Hindlimb muscle (tissue), 1 donor: ENCODE measurements around the gene IGFL3. TPM values are rescaled to one million over a fixed set of nuclear protein-coding genes. Genes with fewer than 3 reads are reported as not detected.
"Not testable (repeated sequence)": the region's sequence is repeated elsewhere in the genome, so short reads cannot be mapped to it uniquely, and the experiment has no call there.

Experiments used
- DNase-seq: peaks from one replicate; pipeline ENCODE4 v3.0.0-alpha.2; 2013
- polyA plus RNA-seq: library from polyadenylated mRNA; unstranded; fragments of 120-200 nt; gene quantifications from one replicate; pipeline ENCODE4 v1.2.1, GENCODE V29; 2013; ENCODE audit not compliant: insufficient read length

The IGFL3 gene
- not detected for polyA plus RNA-seq

DNA sequence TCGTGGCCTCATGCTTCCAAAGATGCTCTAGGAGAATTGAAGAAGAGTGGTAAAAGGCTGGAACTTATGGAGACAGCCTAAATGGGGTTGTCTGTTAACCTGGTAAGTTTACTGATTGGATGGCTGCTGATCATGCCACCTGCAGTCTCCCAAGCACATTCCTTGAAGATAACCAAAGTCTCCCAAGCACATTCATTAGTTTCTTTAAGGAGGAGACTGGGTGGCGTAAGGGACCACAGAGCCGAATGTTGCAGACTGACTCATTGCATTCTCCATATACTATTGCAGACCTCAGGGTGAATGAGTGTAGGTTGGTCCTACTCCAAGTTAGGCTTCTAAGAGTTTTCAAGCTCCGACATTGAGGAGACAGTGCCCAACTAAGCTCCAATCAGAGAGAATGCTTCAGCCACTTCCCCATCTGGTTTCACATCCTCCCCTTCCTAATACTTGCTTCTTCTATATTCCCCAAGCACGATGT lies at the start of gene IGFL3:
TSS of gene IGFL3 (minus strand) at position 51 of the 478 bp plus-strand sequence. CDS start at position 12, 39 bp downstream.
- no peak for DNase-seq

DNA sequence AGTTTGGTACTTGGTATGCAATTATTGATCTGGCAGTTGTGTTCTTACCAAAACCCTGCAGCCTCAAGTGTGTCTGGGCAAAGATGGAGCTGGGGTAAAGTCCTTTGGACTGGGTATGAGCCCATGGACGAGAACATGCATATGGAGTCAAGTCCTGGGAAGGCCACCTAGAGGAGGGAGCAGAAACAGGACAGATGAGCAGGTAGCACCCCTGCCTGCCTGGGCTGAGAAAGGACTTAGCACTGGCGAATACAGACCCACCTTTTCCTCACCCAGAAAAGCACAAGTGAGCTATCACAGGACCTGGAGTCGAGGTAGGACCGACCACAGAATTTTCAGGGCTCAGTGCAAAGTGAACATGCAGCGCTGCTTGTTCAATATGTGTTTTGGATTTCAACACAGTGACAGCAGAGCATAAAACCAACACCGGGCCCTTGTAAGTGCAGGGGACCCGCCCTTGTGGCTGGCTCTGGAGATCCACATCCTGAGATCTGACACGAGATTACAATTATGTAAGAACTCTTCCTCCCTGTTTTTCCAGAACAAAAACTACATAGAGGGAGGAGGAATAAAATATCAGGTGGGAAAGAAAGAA lies 49.5 kb upstream of the IGFL3 start:
- no peak for DNase-seq

DNA sequence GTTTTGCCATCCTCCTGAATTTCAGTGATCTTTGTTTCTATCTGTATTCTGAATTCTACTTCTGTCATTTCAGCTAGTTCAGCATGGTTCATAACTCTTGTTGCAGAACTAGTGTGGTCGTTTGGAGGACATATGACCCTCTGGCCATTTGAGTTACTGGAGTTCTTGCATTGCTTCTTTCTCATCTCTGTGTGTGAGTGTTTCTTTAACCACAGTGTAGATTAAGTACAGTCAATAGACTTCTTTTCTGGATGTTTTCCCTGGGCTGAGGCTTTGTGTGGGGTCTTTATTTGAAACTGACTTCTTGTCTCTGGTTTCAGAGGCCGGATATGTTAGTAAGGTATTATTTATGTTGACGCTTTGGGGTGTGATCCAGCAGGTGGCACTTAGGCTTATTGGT lies 38.2 kb upstream of the IGFL3 start:
- no peak for DNase-seq

DNA sequence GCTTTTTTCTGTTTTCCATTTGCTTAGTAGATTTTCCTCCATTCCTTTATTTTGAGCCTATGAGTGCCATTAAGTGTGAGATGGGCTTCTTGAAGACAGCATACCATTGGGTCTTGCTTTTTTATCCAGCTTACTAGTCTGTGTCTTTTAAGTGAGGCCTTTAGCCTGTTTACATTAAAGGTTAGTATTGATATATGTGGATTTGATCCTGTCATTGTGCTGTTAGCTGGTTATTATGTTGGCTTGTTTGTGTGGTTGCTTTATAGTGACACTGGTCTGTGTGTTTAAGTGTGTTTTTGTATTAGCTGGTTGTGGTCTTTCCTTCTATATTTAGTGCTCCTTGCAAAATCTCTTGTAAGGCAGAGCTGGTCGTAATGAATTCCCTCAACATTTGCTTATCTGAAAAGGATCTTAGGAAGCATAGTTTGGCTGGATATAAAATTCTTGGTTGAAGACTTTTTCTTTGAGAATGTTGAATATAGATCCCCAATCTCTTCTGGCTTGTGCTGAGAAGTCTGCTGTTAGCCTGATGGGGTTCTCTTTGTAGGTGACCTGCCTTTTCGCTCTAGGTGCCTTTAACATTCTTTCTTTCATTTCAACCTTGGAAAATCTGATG lies 37.3 kb upstream of the IGFL3 start:
- DNase-seq, result not testable (repeated sequence)

DNA sequence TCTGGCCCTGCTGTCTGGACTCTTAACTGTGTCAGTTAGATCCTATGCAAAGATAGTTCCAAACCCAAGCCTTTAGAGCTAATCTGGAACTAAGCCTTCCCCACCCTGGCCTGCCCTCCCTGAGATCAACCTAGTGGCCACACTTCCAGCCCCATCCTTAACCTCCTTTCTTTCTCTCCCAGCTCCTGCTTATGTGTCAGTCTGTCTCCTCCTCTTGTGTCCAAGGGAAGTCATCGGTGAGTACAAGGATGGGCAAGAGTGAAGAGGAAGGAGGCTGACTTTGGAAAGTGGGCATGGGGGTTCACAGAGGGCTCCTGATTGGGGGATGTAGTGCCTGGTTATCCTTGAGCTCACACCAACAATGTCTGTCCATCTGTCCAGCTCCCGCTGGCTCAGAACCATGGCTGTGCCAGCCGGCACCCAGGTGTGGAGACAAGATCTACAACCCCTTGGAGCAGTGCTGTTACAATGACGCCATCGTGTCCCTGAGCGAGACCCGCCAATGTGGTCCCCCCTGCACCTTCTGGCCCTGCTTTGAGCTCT lies 35.8 kb upstream of the IGFL3 start:
- DNase-seq, result no peak

DNA sequence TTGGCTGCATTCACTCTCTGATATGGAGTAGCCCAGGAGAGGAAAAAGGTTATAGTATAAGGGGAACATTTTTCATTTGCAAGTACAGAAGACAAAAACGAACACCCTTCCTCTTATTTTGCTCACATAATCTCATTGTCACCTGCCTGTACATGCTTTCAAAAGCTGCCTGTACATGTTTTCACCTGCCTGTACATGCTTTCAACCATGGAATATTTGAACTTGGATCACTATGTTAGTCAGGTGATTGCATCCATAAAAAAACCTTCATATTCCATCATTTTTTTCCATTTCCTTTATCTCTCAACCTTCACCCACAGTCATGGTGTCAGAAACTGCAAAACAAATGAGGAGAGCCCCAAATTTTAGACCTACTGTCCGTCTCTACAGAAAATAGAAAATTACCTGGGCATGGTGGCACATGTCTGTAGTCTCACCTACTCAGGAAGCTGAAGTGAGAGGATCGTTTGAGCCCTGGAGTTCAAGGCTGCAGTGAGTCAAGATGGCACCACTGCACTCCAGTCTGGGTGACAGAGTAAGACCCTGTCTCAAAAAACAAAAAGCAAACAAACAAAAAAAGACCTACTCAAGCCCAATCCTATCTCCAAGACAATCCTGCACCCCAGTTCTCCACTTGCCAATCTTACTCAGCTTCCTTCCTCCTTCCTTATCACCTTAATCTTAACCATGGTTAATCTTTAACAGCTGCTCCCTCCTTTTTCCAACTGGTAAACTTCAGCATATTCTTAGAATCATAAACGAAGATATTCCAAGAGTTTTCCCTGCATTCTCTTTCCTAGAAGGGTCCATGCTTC lies 35.1 kb upstream of the IGFL3 start:
- DNase-seq, result no peak

DNA sequence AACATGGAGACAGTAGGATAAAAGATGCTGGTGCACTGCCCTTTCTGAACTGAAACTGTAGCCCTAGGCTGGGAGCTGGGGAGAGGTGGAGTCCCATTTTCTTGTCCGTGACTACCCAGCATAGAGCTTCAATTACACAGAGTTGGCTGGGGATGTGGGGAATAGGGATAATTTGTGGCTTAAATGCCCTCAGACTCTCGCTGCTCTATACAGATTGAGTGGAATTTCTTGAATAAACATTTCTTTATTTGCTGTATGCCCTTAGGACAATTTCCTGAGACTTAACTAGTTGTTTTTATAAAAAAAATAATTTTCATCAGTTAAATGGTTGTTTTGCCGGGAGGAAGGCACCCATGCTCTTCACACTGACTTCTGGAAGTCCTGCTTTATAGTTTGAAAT lies 30.7 kb upstream of the IGFL3 start:
- no peak for DNase-seq

DNA sequence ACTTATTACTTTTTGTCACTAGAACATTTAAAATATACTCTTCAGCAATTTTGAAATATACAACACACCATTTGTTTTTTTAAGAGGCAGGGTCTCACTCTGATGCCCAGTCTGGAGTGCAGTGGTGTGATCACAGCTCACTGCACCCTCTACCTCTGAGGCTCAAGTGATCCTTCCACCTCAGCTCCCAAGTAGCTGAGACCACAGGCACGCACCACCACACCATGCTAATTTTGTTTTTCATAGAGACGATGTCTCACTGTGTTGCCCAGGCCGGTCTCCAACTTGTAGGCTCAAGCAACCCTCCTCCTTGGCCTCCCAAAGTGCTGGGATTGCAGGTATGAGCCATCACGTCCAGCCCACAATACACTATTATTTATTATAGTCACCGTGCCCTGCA lies 26.1 kb upstream of the IGFL3 start:
- DNase-seq, result no peak

DNA sequence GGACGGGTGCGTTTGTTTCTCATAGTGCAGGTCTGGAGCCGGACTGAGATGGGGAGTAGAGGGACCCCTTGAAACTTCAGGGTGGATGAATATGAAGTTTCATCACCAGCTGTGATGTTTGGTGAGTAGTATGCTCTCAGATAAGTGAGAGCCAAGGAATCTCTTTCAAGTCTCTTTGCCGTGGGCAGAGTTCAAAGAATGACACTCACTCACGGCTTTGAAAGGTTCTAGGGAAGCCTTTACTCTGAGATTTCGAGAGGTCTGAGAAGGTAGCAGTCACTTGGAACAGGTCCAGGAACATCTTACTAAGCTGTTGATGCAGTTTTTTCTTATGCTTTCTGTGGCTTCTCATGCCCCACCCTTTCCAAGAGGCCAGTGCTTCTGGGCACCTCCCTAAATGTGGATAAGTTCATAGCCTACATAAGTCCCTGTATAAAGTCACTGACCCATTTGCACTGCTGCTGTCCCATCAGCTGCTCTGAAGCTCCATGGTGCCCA lies 23.4 kb upstream of the IGFL3 start, which contains the start of gene IGFL2:
TSS of gene IGFL2 (plus strand) at position 448 of the 498 bp plus-strand sequence. CDS start at position 489, 41 bp downstream.
- DNase-seq, result no peak

DNA sequence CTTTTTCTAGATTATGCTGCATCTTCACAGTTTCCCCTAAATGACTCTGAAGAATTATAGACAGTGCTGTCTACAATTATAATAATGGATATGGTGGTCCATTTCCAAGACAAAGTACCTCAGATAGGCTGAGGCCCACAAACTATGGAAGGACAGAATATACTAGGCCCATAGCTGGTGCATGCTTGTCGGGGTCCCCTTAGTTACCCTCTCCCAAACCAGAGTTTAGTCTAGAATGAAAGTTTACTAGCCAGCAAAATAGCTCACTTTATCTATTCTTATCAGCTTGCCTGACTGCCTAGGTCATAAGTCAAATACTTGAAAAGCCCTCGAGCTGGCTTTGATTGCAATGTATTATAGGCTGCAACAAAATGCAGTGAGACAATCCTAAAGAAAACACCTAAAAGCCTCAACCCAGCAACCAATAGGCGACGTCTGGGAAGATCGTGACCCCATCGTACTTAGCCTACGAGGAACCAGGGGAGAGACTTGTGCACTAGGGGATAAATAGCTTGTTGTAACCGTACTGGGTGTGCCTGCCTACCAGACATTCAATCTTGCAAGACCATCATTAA lies 22.8 kb upstream of the IGFL3 start:
- DNase-seq, result no peak

DNA sequence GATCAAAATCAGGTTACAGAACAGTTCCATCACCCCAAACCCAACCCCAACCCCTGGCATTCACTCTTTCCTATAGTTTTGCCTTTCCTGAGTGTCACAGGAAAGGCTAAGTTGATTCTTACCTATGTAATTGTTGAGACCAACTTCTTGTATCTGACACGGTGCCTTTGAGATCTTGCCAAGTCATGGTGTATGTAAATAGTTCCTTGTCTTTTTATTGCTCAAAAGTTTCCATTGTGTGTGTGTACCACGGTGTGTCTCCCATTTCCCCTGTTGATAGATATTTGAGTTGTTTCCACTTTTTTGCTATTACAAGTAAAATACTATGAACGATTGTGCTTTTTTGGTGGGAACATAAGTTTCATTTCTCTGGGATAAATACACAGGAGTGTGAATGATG lies 20.3 kb upstream of the IGFL3 start:
- no peak for DNase-seq

DNA sequence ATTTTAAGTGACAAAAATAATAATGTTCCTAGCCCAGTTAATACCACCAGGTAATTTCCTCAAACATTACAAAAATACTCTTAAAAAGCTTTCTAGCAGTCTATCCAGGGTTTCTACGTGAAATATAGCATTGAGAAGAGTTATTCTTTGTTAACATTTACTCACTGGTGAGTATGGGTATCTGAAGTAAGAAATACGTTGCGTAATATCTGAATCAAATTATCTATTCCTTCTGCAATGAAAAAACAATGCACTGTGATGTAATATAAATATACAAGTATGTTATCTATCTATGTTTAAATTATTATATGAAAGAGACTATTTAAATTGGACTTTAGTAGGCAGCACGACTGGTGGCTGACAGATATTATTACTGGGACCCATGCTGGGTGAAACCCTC lies 17.8 kb upstream of the IGFL3 start:
- DNase-seq, result no peak

DNA sequence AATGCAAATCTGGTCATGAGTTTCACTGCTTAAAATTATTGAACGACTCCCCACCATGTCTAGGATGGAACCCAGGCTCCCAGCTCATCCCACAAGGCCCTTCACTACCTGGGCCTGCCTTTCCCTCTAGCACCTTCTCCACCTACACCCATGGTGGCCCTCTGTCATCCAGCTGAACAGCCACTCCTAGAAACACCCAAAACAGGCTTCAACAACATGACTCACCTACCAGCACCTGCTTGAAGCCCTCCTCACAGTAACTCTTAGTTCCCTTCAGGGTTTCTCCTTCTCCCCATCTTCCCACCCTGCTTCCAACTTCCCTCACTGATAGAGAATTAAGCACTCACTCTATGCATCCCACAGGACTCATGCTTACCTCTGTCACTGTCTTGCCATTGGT lies 16.9 kb upstream of the IGFL3 start:
- DNase-seq, result no peak

DNA sequence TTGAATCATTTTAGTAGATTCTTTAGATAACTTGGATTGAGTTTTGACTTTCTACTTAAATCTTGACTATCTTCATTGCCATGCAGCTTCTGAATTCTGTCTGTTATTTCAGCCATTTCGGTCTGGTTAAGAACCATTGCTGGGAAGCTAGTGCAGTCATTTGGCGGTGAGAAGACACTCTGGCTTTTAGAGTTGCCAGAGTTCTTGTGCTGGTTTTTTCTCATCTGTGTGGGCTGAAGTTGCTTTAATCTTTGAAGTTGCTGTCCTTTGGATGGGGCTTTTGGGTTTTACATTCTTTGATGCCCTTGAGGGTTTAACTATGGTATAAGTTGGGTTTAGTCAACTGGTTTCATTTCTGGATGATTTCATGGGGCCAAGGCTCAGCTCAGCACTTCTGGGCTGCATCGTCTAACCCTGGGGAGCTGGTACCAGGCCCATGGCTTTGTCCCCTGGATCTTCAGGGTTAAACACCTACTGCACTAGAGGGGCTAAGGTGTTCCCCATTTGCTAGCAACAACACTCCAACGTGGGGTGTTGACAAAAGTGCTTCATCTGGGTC lies 13.5 kb upstream of the IGFL3 start:
- no peak for DNase-seq

DNA sequence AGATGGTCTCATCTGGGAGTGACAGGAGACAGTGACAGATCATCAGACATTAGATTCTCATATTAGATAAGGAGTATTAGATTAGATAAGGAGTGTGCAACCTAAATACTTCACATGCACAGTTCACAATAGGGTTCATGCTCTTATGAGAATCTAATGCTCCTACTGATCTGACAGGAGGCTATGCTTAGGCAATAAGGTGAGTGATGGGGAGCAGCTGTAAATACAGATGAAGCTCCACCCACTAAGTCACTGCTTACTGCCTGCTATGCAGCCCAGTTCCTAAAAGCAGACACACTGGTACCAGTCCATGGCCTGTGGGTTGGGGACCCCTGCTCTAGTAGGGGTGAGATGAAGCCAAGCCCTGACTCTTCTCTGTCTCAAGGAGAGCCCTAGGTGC lies 10.0 kb upstream of the IGFL3 start:
- no peak for DNase-seq

DNA sequence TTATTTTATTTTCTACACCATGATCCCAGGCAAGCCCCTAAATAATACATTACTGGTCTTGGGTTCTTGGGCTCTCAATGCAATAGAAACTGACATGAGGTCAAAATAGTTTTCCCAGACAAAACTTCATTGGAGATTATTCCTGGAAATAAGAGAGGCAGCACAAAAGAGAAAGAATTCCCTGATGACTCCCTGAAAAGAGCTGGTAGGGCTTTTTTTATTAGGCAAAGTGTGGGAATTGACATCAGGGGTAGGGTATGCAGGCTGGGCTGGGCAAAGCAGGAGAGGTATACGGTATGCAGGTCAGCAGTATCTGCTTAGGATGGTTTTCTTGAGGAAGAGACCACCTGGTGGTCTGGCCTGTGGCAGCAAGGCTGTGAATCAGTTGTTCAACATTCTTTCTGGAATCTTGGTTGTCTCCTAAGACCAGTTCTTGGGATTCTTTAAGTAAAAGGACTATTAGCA lies 9.3 kb upstream of the IGFL3 start:
- DNase-seq, result no peak

DNA sequence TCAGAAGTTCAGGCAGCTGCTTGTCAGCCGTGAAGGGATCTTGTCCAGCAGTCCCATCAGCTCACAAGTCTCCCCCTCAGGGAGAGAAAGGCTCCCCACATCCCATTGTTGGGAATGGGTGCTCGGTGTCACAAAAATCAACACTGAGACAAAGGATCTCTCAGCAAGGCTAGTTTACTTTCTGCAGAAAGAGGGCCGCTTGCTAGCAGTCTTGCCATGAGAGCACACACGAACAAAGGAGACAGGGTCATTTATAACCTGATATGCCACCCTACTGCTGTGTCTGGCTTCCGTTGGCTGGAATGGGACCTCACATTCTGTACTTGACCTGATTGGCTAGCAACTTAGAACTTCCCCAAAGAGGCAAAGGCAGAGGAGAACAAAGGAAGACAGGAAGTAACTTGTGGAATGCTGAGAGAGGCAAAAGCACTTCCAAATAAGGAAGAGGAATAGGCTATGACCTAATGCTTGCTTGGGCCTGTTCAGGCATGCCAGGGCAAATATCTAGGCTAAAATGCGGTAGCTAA lies 8.7 kb upstream of the IGFL3 start:
- peak; percentile 7 for DNase-seq

DNA sequence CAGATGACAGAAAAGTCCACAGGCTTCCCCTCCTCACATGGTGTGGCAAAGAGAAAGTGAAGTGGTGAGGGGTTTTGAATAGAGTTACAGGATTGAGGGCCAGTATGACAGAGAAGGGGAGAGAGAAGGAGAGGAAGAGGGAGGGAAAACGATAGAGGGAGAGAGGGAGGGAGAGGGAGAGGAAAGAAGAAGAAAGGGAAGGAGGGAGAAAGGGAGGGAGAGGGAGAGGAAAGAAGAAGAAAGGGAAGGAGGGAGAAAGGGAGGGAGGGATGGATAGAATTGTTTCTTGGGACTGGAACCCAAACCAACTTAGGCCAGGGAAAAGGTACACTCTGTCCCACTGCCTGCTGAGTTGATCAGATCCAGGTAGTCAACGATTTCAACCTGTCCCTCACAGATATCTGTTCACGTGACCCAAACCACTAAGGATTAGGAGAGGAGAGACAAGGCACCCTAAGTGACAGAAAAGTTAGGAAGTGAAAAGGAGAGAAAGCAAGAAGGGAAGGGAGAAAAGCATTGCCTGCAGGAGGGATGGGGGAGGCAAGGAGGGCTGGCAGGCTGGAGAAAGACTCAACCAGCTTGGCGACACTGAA lies 8.1 kb upstream of the IGFL3 start:
- DNase-seq, result no peak

DNA sequence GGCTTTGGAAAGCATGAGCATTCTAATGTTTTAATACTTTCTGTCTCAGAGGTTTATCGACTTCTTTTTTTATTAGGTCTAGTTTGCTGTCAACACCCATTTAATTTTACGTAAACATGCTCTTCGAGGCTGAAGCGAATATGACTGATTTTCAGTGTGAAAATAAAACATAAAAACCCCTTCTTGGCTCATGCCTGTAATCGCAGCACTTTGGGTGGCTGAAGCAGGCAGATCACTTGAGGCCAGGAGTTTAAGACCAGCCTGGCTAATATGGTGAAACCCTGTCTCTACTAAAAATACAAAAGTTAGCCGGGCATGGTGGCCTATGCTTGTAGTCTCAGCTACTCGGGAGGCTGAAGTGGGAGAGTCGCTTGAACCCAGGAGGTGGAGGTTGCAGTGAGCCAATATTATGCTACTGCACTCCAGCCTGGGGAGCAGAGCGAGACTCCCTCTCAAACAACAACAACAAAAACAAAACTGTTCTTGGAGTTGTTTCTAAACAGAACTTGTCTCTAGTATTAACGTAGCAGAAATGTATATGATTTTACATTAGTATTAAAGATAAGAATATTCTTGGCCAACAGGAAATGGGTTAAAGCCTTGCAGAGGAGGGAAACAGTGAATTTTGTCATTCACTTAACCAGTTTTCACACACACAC lies 7.1 kb upstream of the IGFL3 start:
- no peak for DNase-seq

DNA sequence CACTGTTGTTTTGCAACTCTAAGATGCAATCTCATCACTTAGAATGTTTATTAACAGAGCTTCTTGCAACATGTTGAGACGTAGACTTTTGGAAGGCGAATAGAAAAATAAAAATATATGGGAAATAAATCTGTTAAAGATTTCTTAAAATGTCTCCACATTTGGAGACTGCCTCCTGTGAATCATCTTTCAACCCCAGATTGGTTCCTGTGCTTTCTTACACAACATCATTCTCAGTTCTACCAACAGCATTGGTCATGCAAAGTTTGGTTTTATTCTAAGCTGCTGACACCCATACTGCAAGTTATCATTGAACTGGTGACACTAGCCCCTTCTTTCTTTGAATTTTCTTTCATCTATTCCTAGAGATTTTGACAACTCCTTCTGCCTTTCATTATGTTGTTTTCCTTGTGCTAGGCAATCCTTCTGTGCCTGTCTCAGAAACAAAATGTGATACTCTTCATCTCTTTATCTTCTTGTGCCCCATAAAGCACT lies 1.6 kb upstream of the IGFL3 start:
- DNase-seq, result no peak

DNA sequence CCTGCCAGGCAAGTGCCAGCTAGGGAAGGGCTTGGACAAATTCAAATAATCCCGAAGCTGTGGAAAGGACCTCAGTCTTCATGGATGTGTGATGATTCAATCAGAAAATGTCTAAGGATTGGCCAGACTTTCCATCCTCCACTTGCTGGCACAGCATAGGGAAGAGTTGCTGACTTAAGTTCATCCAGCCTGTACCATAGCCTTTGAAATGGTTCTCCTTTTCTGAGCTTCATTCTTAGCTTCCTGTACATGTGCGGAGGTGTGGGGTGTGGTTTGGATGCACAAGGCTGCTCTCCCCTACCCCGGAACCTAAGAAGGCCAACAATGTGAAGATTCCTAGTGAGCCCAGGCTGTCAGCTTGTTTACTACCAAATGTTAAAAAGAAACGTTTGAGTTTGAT lies 959 bp upstream of the IGFL3 start:
- no peak for DNase-seq
